Measurements from ENCODE around the gene PRRC2B.
"Not testable (repeated sequence)": the region's sequence is repeated elsewhere in the genome, so short reads cannot be mapped to it uniquely, and the experiment has no call there.

The PRRC2B gene

GRCh38 chr9:131438190-131438589 is 44.3 kb downstream of the PRRC2B start:
- DNase-seq = no peak

DNA sequence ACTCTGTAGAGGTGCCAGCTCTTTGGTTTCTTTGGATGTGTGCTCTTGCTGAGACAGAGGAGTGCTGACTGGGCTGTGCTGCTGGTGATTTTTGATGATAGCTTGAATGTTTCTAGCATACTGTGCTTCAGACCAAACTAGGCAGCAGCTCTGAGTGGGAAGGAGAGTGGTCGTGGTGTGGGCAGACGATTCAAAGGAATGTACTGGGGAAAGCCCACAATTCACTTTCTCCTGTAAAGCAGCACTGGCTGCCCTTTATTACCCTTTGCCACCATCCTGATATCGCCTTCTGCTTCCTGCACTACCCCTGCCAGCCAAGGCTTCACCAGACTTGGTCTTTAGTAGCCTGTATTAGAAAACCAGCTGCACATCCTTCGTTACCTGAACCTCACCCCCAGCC is 45.3 kb downstream of the PRRC2B start:
- DNase-seq = no peak

GRCh38 chr9:131441441-131441840 is 47.6 kb downstream of the PRRC2B start:
- DNase-seq = no peak

- no peak for DNase-seq
These were observed 48.5 kb downstream of the PRRC2B start for GRCh38 chr9:131442351-131442750.

DNA sequence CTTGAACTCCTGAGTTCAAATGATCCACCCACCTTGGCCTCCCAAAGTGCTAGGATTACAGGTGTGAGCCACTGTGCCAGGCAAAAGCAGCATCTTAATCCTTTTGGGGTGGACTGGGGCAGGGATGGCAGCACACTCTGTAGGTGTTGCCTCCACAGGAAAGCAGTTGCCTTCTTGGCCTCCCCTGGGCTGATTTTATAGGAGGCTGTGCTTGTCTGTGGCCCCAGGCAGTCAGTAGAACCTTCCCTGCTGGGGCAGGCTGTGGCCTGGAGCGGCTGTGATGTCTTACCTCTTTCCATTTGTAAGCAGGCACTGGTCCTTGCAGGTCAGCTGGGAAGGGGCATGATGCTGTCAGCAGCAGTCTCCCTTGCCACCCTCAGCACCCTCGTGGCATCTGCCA is 49.8 kb downstream of the PRRC2B start:
- no peak for DNase-seq

DNA sequence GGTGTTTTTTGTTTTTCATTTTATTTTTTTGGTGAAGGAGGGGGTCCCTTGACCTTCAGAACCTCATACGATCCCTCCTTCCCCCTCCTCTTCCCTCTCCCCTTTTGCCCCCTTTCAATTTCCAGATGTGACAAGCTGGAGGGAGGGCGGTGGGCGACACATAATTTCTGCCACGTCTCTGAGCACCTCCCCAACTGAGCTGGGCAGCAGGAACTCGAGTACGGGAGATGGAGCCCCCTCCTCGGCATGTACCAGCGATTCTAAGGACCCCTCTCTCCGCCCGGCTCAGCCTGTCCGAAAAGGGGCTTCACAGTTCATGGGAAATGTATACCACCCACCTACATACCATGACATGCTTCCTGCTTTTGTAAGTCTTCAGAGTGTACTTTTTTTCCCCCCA is 52.4 kb downstream of the PRRC2B start:
- DNase-seq = no peak

DNA sequence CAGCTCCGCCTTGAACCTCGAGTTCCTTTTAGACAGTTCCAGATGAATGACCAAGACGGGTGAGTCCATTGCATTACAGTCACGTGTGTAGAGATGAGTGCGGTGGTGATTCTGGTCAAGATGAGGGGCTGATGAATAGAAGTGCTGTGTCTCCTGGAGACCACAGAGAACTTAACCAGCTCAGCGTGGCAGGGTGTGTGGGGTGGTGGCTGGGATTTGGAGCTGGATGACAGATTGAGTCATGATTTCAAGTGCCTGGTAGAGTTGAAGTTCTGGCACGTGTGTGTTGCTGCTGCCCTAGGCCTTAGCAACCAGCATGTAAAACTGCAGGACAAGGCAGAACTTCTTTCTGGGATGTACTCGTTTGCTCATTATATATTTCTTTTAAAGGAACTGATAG is 53.3 kb downstream of the PRRC2B start:
- DNase-seq = no peak

GRCh38 chr9:131447600-131447999 is 53.7 kb downstream of the PRRC2B start:
- DNase-seq = no peak

DNA sequence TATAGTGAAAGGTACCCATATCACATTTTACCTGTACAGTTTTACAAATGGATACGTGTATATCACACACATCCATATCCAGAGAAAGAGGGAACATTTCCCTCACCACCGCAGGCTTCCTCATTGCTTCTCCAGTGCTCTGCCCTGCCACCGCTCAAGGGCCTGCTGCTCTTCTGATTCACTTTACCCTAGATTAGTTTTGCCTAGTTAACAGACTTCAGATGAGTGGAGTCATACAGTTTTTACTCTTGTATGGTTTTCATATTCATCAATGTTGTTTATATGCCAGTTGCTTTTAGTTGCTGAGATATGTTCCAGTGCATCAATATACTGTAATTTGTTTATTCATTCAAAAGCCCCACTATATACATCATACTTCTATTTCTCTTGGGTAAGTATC is 54.9 kb downstream of the PRRC2B start:
- no peak for DNase-seq

DNA sequence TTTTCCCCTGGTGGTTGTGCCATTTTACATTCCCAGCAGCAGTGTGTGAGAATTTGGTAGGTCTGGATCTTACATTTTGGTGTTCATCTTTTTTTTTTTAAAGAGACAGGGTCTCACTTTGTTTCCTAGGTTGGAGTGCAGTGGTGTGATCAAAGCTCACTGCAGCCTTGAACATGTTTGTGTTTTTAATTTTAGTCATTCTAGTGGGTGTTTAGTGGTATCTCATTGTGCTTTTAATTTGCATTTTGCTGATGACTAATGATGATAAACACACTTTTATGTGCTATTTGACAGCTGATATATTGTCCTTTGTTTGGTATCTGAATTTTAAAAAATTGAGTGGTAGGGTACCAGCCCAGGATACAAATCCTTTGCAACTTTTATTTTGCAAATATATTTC is 55.4 kb downstream of the PRRC2B start:
- no peak for DNase-seq

- DNase-seq = no peak
These were observed 60.1 kb downstream of the PRRC2B start for GRCh38 chr9:131454028-131454427.

DNA sequence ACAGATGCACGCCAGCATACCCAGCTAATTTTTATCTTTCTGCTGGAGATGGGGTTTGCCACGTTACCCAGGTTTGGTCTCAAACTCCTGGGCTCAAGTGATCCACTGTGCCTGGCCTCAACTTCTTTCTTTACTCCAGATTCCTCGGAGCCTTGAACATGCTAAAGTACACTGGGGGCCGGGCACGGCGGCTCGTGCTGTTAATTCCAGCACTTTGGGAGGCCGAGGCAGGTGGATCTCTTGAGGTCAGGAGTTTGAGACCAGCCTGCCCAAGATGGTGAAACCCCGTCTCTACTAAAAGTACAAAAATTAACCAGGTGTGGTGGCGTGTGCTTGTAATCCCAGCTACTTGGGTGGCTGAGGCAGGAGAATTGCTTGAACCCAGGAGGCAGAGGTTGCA is 61.8 kb downstream of the PRRC2B start:
- DNase-seq = not testable (repeated sequence)

GRCh38 chr9:131457746-131458145 is 63.9 kb downstream of the PRRC2B start:
- DNase-seq = no peak

DNA sequence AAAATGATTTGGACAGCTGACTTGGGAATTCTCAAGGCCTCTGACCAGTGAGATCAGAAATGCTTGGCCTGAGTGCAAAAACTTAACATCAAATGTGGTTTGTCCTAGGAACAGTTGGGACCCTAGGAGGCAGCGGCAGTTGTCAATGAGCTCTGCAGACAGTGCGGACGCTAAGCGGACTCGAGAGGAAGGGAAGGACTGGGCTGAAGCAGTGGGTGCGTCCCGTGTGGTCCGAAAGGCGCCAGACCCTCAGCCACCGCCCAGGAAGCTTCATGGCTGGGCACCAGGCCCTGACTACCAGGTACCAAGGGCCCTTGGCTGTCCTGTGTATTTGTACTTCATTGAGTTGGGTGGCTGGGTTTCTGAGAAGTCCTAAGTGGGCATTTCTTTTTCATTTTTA is 65.2 kb downstream of the PRRC2B start:
- no peak for DNase-seq

- DNase-seq = no peak
These were observed 67.3 kb downstream of the PRRC2B start for GRCh38 chr9:131461166-131461565.

- DNase-seq = no peak
These were observed 70.6 kb downstream of the PRRC2B start for GRCh38 chr9:131464354-131465000.

DNA sequence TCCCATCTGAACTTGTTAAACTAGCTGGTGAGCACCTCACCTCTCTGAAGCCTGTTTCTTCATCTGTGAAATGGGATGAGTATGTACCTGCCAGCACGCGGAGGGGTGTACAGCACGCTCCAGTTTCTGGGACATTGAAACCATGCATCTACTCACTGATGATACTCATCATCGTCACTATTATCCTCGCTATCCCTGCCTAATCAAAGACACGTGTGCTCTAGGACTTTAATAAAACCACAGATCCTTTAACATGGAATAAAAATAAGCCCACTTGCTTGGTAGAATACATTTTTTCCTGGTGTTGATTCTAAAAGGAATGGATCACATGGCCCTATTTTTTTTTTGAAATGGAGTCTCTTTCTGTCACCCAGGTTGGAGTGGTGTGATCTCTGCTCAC is 71.5 kb downstream of the PRRC2B start:
- no peak for DNase-seq

DNA sequence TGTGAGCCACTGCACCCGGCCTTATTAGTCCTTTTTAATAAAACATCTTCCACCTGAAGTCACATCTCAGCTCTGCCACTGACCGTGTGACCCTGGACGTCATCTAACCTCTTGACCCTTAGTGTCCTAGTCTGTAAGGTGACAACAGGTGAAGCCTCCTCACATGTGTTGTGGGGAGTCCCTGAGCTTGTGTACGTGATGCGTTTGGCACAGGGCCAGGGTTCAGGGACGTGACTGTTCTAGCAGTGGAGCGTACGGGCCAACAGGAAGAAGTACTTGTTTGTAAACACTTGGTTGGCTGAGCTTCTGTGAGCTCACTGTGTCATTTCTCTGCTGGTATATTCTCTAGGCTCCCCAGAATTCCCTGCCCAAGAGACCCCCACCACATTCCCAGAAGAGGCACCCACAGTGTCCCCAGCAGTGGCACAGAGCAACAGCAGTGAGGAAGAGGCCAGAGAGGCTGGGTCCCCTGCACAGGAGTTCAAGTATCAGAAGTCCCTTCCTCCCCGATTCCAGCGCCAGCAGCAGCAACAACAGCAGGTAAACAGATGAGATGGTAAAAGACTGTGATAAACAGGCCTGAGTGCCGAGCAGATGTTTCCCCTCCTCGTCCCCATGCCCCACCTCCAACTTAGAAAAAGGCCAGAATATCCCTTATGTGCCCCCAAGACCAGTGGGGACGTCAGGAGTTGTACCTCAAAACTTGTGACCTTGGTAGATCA is 73.5 kb downstream of the PRRC2B start:
- no peak for DNase-seq

GRCh38 chr9:131468031-131468430 is 74.1 kb downstream of the PRRC2B start:
- no peak for DNase-seq

- no peak for DNase-seq
These were observed 75.5 kb downstream of the PRRC2B start for GRCh38 chr9:131469356-131469755.

DNA sequence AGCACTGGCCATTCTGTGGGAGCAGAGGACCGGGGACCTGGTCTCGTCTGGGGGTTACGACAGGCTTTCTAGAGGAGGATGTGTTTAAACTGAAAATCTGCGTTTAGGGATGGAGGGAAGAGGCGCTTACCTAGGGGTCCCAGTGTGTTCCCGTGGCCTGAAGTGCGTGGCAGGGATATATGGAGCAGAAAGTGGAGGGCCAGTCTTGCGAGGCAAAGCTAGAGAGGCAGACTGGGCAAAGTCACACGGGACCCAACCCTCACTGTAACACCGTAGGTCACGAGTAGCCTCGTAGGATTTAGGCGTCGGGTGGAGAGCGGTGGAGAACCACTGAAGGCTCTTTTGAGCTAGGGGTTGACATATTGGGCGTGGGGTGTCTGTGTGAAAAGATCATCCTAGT is 76.1 kb downstream of the PRRC2B start:
- no peak for DNase-seq

DNA sequence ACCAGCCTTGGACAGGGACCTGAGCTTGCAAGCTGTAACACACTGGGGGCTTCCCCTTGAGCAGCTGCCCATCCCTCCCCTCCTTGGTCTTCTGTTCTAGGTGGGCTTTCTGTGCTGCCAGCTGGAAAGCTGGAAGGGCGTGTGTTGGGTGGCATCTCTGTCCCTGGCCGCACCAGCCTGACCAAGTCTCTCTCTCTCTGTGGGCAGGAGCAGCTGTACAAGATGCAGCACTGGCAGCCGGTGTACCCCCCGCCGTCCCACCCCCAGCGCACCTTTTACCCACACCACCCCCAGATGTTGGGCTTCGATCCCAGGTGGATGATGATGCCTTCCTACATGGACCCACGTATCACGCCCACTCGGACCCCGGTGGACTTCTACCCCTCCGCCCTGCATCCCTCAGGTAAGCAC is 76.7 kb downstream of the PRRC2B start:
- DNase-seq = no peak

- not testable (repeated sequence) for DNase-seq
These were observed 78.2 kb downstream of the PRRC2B start for GRCh38 chr9:131472085-131472484.

- DNase-seq = no peak
These were observed 79.5 kb downstream of the PRRC2B start for GRCh38 chr9:131473198-131473885.

All from activated naive CD4-positive, alpha-beta T cell treated with anti-CD3 and anti-CD28 coated beads, Interleukin-2, amount 50 U/mL, for 16 hours (primary cell).